HepG2 (cell line): Measurements from ENCODE around the gene TRDMT1. TPM values are rescaled to one million over a fixed set of nuclear protein-coding genes. Genes with fewer than 3 reads are reported as not detected.

Experiments used
- ATF5 ChIP-seq: sonication (generic); formaldehyde crosslinking; IDR thresholded peaks from 2 replicates; pipeline ENCODE4 v1.4.0; 2020; ENCODE audit warnings: mild to moderate bottlenecking, low read depth, missing genetic modification reagents
- CREBL2 ChIP-seq: sonication (generic); formaldehyde crosslinking; IDR thresholded peaks from 2 replicates; pipeline ENCODE4 v1.8.1; 2023; ENCODE audit warnings: missing genetic modification reagents, mild to moderate bottlenecking, borderline replicate concordance
- DMAP1 ChIP-seq: IDR thresholded peaks from 2 replicates; pipeline ENCODE4 v1.6.1; 2016
- KMT2B ChIP-seq: IDR thresholded peaks from 2 replicates; pipeline ENCODE4 v1.6.1; 2016; ENCODE audit warnings: missing genetic modification reagents, missing compliant biosample characterization
- MLX ChIP-seq: IDR thresholded peaks from 2 replicates; pipeline ENCODE4 v1.6.1; 2016
- NR2F1 ChIP-seq, 2 experiments: fragments of 450-650 bp in 1 of 2; formaldehyde crosslinking in 1 of 2; IDR thresholded peaks; 2 replicates each; pipeline versions ENCODE4 v1.5.0 to v1.6.1; 2016 to 2020; ENCODE audit warnings: mild to moderate bottlenecking in 1 of 2, missing compliant biosample characterization in 1 of 2, missing genetic modification reagents in 1 of 2, moderate library complexity in 1 of 2
- POLR2AphosphoS2 ChIP-seq: IDR thresholded peaks from 2 replicates; pipeline ENCODE4 v1.6.1; 2011; ENCODE audit warnings: low read depth, low read length, improper control_type of control experiment
- RAD51 ChIP-seq: fragments of 450-650 bp; IDR thresholded peaks from 2 replicates; pipeline ENCODE4 v1.6.1; 2016; ENCODE audit warnings: borderline replicate concordance
- SNAI1 ChIP-seq: sonication (generic); formaldehyde crosslinking; IDR thresholded peaks from 2 replicates; pipeline ENCODE4 v1.5.0; 2020; ENCODE audit warnings: mild to moderate bottlenecking, missing genetic modification reagents, borderline replicate concordance
- TARDBP ChIP-seq: sonication (generic); formaldehyde crosslinking; IDR thresholded peaks from 2 replicates; pipeline ENCODE4 v1.8.0; 2022; ENCODE audit warnings: mild to moderate bottlenecking, missing genetic modification reagents
- TCF12 ChIP-seq, 2 experiments: fragments of 450-650 bp in 1 of 2; sonication (generic) in 1 of 2; formaldehyde crosslinking in 1 of 2; IDR thresholded peaks; 2 replicates each; pipeline versions ENCODE4 v1.6.1 to v1.8.0; 2017 to 2022; ENCODE audit warnings: antibody characterized with exemption in 1 of 2, mild to moderate bottlenecking in 1 of 2, missing genetic modification reagents in 1 of 2, moderate library complexity in 1 of 2
- ZBTB38 ChIP-seq: sonication (generic); formaldehyde crosslinking; IDR thresholded peaks from 2 replicates; pipeline ENCODE4 v1.5.1; 2020; ENCODE audit warnings: mild to moderate bottlenecking, missing genetic modification reagents
- ZFP36L1 ChIP-seq: sonication (generic); formaldehyde crosslinking; IDR thresholded peaks from 2 replicates; pipeline ENCODE4 v1.8.0; 2022; ENCODE audit warnings: mild to moderate bottlenecking, missing genetic modification reagents, moderate library complexity
- ZMAT5 ChIP-seq: sonication (generic); formaldehyde crosslinking; IDR thresholded peaks from 2 replicates; pipeline ENCODE4 v1.5.0; 2020; ENCODE audit warnings: mild to moderate bottlenecking, low read depth, missing genetic modification reagents, borderline replicate concordance
- ZNF24 ChIP-seq: fragments of 450-650 bp; IDR thresholded peaks from 2 replicates; pipeline ENCODE4 v1.6.1; 2017; ENCODE audit warnings: antibody characterized with exemption, mild to moderate bottlenecking
- ZNF326 ChIP-seq: sonication (generic); formaldehyde crosslinking; IDR thresholded peaks from 2 replicates; pipeline ENCODE4 v1.4.0; 2020; ENCODE audit warnings: missing genetic modification reagents, borderline replicate concordance
- ZNF362 ChIP-seq: sonication (generic); formaldehyde crosslinking; IDR thresholded peaks from 2 replicates; pipeline ENCODE4 v1.4.0; 2020; ENCODE audit warnings: missing genetic modification reagents, mild to moderate bottlenecking, borderline replicate concordance
- ZNF558 ChIP-seq: sonication (generic); formaldehyde crosslinking; IDR thresholded peaks from 2 replicates; pipeline ENCODE4 v1.9.0; 2022; ENCODE audit warnings: mild to moderate bottlenecking, missing genetic modification reagents, borderline replicate concordance
- ZNF672 ChIP-seq: sonication (generic); formaldehyde crosslinking; IDR thresholded peaks from 2 replicates; pipeline ENCODE4 v1.8.1; 2022; ENCODE audit warnings: missing genetic modification reagents
- ZNF737 ChIP-seq: sonication (generic); formaldehyde crosslinking; IDR thresholded peaks from 2 replicates; pipeline ENCODE4 v1.5.0; 2020; ENCODE audit warnings: missing genetic modification reagents, mild to moderate bottlenecking, borderline replicate concordance
- ZNF770 ChIP-seq: sonication (generic); formaldehyde crosslinking; IDR thresholded peaks from 2 replicates; pipeline ENCODE4 v1.5.0; 2020; ENCODE audit warnings: mild to moderate bottlenecking, missing genetic modification reagents
- ZNF772 ChIP-seq: sonication (generic); formaldehyde crosslinking; IDR thresholded peaks from 2 replicates; pipeline ENCODE4 v1.5.0; 2020; ENCODE audit warnings: mild to moderate bottlenecking, missing genetic modification reagents
- ZNF879 ChIP-seq: sonication (generic); formaldehyde crosslinking; IDR thresholded peaks from 2 replicates; pipeline ENCODE4 v1.8.1; 2023; ENCODE audit warnings: missing genetic modification reagents
- ZSCAN21 ChIP-seq: sonication (generic); formaldehyde crosslinking; IDR thresholded peaks from 2 replicates; pipeline ENCODE4 v1.8.0; 2022; ENCODE audit warnings: mild to moderate bottlenecking, missing genetic modification reagents, moderate library complexity, borderline replicate concordance
- polyA plus RNA-seq, 8 experiments: library from polyadenylated mRNA; depleted of rRNA in 3 of 8; stranded (reverse) in 7 of 8; unstranded in 1 of 8; fragments of >200 nt; fragmentation: Illumina TruSeq in 4 of 8; extraction: Trizol in 4 of 8; gene quantifications; 2 replicates each; pipeline versions ENCODE4 v1.2.1 to v1.2.3, GENCODE V29; 2011 to 2016; ENCODE audit warnings: low read depth in 4 of 8, missing spikeins in 1 of 8, mixed read lengths in 1 of 8; ENCODE audit not compliant: insufficient read depth in 1 of 8
- total RNA-seq, 5 experiments: library from RNA; depleted of rRNA; stranded (reverse); fragments of >200 nt; fragmentation: Illumina TruSeq; extraction: Trizol; gene quantifications; 2 replicates each; pipeline ENCODE4 v1.2.3, GENCODE V29; 2016; ENCODE audit warnings: low read depth in 1 of 5

TRDMT1 gene
- total and polyA plus RNA-seq, 2 of the 13 experiments (the other 11 are each of a cell fraction or from before 2014, with no cell fraction given) = 2.0 to 3.0 TPM

DNA sequence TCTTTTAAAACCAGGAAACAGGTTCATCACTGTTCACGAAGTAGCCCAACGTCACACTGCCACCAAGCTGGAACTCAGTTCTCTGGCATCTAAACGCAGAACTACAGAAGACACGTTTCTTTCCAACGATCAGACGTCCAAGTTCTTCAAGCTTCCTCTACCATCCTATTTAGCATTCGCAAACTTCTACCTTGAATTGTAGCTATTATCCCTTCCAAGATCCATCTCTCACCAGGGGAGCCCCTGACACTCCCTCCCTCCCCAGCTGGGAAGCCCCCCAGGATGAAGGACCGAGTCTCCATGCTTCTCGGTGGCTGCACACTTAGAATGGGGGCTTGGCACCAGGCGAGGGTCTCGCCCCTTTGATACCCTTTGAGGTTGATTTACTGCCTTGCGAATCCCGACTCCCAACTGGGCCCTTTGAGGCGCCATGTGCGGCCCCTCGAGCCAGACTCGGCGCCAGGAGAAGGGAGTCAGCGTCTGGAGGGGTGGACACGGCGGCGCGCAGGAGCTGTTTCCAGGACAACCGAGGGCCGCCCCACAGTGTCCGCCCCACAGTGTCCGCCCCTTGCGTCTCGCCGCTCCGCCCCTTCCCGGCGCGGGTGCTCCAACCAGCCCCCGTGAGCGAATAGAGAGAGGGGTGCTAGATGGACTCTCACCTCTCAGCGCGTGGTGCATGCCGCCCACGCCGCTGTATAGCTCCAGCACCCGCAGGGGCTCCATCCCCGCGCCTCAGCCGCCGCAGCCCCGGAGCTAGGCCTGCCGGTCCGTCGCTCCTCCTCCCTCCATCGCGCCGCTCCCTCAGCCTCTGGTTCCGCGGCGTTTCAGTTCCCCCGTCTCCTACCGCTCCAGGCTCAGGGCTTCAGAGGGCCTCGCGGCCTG is at the start of gene TRDMT1 (continued):
- TF ChIP-seq NR2F1 (CRISPR knock-in tag; IDR thresholded peaks at IDR 0.05) (no peak), TCF12 (IDR thresholded peaks at IDR 0.05) (no peak), TCF12 (CRISPR knock-in tag; IDR thresholded peaks at IDR 0.05) (peak; percentile 80; the same call in 1 of the 2 replicates), TARDBP (CRISPR knock-in tag) (peak; percentile 89), ZNF879 (no peak), MLX (no peak), CREBL2 (CRISPR knock-in tag) (no peak; the same call in 1 of the 2 replicates), POLR2AphosphoS2 (no peak), ZNF362 (CRISPR knock-in tag) (no peak), ZNF24 (peak; percentile 59; the same call in 1 of the 2 replicates), ZNF558 (CRISPR knock-in tag) (peak; percentile 89; the same call in 1 of the 2 replicates), ZMAT5 (0 out of 2 replicates have a peak, but pooled peaks have one; percentile 55), ATF5 (CRISPR knock-in tag) (no peak), ZNF737 (0 out of 2 replicates have a peak, but pooled peaks have one; percentile 71), DMAP1 (peak; percentile 93), RAD51 (no peak), ZSCAN21 (CRISPR knock-in tag) (0 out of 2 replicates have a peak, but pooled peaks have one; percentile 60), ZNF772 (peak; percentile 74; the same call in 1 of the 2 replicates), SNAI1 (0 out of 2 replicates have a peak, but pooled peaks have one; percentile 37), ZNF326 (CRISPR knock-in tag) (no peak), ZFP36L1 (CRISPR knock-in tag) (no peak), KMT2B (peak; percentile 95), ZNF672 (CRISPR knock-in tag) (no peak), ZNF770 (CRISPR knock-in tag) (peak; percentile 66), ZBTB38 (CRISPR knock-in tag) (peak; percentile 68; the same call in 1 of the 2 replicates)
